GM12878 (cell line): Measurements from ENCODE around the gene CCDC88C. TPM values are rescaled to one million over a fixed set of nuclear protein-coding genes. Genes with fewer than 3 reads are reported as not detected.
A peak's percentile ranks its signal among the peaks of the same experiment; 100 is the strongest.

ENCODE experiments used
- BHLHE40 ChIP-seq, 2 experiments: fragments of 450-650 bp in 1 of 2; IDR thresholded peaks; 2 replicates each; pipeline ENCODE4 v1.6.1; 2011 to 2017; ENCODE audit warnings: low read depth in 2 of 2, borderline replicate concordance in 1 of 2, improper control_type of control experiment in 1 of 2, low read length in 1 of 2, mild to moderate bottlenecking in 1 of 2
- EED ChIP-seq: sonication (generic); IDR thresholded peaks from 2 replicates; pipeline ENCODE4 v1.6.1; 2016; ENCODE audit warnings: antibody characterized with exemption, low read depth
- GATAD2B ChIP-seq: fragments of 450-650 bp; conservative IDR thresholded peaks from 2 replicates; pipeline ENCODE4 v1.6.1; 2017; ENCODE audit warnings: low read depth, mild to moderate bottlenecking, moderate library complexity
- HDGF ChIP-seq: fragments of 450-650 bp; IDR thresholded peaks from 2 replicates; pipeline ENCODE4 v1.6.1; 2016; ENCODE audit warnings: antibody characterized with exemption
- IKZF2 ChIP-seq, 2 experiments: fragments of 450-650 bp; IDR thresholded peaks; 2 replicates each; pipeline ENCODE4 v1.6.1; 2017; ENCODE audit warnings: mild to moderate bottlenecking in 2 of 2, moderate library complexity in 2 of 2
- MXI1 ChIP-seq: fragments of 150-350 bp; IDR thresholded peaks from 2 replicates; pipeline ENCODE4 v1.6.1; 2011; ENCODE audit warnings: low read depth, mild to moderate bottlenecking, inconsistent platforms, low read length, improper control_type of control experiment
- NBN ChIP-seq: fragments of 450-650 bp; IDR thresholded peaks from 2 replicates; pipeline ENCODE4 v1.6.1; 2016
- NFYB ChIP-seq: IDR thresholded peaks from 2 replicates; pipeline ENCODE4 v1.6.1; 2011; ENCODE audit warnings: low read depth, mild to moderate bottlenecking, low read length, improper control_type of control experiment, moderate library complexity; ENCODE audit not compliant: insufficient read depth
- SPI1 ChIP-seq: IDR thresholded peaks from 2 replicates; pipeline ENCODE4 v1.6.1; 2011; ENCODE audit warnings: low read depth, mild to moderate bottlenecking, low read length, moderate library complexity, borderline replicate concordance; ENCODE audit not compliant: insufficient read depth
- TAF1 ChIP-seq: IDR thresholded peaks from 2 replicates; pipeline ENCODE4 v1.6.1; 2011; ENCODE audit warnings: mild to moderate bottlenecking, low read depth, low read length, borderline replicate concordance
- polyA plus RNA-seq, 11 experiments: library from polyadenylated mRNA; depleted of rRNA in 4 of 11; unstranded in 6 of 11; stranded (reverse) in 5 of 11; fragments of >200 nt; fragmentation: Nextera tagmentation in 4 of 11; fragmentation: Illumina TruSeq in 1 of 11; extraction: Ambion mirVana in 4 of 11; extraction: Trizol in 1 of 11; gene quantifications; 1 replicate in 1 of 11; 2 replicates in 10 of 11; pipeline versions ENCODE4 v1.2.1 to v1.2.3, GENCODE V29; 2011 to 2016; ENCODE audit warnings: inconsistent platforms in 2 of 11, missing spikeins in 2 of 11, low read depth in 1 of 11
- total RNA-seq, 4 experiments: library from RNA; depleted of rRNA in 3 of 4; stranded (reverse); fragments of >200 nt in 3 of 4; fragmentation: Illumina TruSeq in 1 of 4; extraction: Trizol in 1 of 4; gene quantifications; 2 replicates each; pipeline versions ENCODE4 v1.2.1 to v1.2.3, GENCODE V29; 2013 to 2021
- TF ChIP-seq, protein P1 (sequence below): fragments of 450-650 bp; conservative IDR thresholded peaks from 2 replicates; pipeline ENCODE4 v1.6.1; 2017; ENCODE audit warnings: mild to moderate bottlenecking, moderate library complexity
- TF ChIP-seq, protein P2 (sequence below), 3 experiments: IDR thresholded peaks in 2 of 3; conservative IDR thresholded peaks in 1 of 3; 2 replicates each; pipeline ENCODE4 v1.5.1; 2011; ENCODE audit warnings: low read depth in 3 of 3, low read length in 3 of 3, mild to moderate bottlenecking in 3 of 3, control low read depth in 2 of 3, moderate library complexity in 2 of 3, inconsistent platforms in 1 of 3, mixed read lengths in 1 of 3; ENCODE audit not compliant: control insufficient read depth in 2 of 3, insufficient read depth in 1 of 3; ENCODE audit errors: extremely low read depth in 1 of 3
- TF ChIP-seq, protein P3 (sequence below): fragments of 450-650 bp; IDR thresholded peaks from 2 replicates; pipeline ENCODE4 v1.6.1; 2016; ENCODE audit warnings: mild to moderate bottlenecking

CCDC88C gene
- total and polyA plus RNA-seq, 10 of the 15 experiments (the other 5 are each of a cell fraction or from before 2014, with no cell fraction given): 4.0 to 79.6 (median 36.6) TPM

DNA sequence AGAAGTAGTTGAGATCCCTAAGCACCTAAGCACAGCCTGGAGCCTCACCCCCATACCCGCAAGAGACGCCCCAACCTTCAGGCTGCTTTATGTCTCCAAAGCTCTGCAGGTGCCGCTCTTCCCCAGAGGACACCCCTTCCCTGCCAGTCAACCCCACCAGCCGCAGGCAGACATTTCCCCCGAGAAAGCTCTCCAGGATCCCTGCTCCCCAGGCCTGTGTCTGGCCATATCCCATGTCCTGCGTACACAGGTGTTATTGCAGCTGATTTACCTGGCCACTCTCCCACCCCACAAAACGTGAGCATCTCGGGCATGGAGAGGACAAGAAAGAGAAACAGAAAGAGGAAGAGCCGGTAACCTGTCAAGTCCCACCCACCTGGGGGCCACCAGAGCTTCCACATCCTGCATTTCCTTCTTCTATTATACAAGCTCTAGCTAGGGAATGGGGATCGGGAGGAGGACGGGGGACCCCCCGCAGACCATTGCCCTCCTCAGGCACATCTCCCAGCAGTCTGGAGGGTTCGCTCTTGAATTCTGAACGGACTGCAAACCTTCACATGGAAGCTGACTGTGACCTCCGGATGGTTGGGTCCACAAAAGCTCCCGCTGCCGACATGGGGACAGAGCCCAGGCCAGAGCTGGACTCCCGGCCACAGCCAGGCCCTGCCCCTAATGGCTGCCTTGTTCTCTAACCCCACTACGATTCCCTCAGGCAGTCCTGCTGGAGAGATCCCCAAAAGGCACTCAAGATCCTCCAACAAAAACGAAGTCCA is 17.6 kb downstream of the CCDC88C start (continued):
- TF ChIP-seq, protein P1, sequence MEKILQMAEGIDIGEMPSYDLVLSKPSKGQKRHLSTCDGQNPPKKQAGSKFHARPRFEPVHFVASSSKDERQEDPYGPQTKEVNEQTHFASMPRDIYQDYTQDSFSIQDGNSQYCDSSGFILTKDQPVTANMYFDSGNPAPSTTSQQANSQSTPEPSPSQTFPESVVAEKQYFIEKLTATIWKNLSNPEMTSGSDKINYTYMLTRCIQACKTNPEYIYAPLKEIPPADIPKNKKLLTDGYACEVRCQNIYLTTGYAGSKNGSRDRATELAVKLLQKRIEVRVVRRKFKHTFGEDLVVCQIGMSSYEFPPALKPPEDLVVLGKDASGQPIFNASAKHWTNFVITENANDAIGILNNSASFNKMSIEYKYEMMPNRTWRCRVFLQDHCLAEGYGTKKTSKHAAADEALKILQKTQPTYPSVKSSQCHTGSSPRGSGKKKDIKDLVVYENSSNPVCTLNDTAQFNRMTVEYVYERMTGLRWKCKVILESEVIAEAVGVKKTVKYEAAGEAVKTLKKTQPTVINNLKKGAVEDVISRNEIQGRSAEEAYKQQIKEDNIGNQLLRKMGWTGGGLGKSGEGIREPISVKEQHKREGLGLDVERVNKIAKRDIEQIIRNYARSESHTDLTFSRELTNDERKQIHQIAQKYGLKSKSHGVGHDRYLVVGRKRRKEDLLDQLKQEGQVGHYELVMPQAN: 0 out of 2 replicates have a peak, but pooled peaks have one; percentile 49
- peak; percentile 92 for TF ChIP-seq SPI1
- peak; percentile 29; the same call in 1 of the 2 replicates for TF ChIP-seq EED
- peak; percentile 15; the same call in 1 of the 2 replicates for TF ChIP-seq NBN
- 0 out of 2 replicates have a peak, but pooled peaks have one; percentile 25 for TF ChIP-seq HDGF
- peak; percentile 87 to 93 for TF ChIP-seq BHLHE40 (IDR thresholded peaks at IDR 0.05; ENCODE audit: borderline replicate concordance in 1 of 2, low read depth in 2 of 2, low read length in 1 of 2)
- TF ChIP-seq, protein P2, sequence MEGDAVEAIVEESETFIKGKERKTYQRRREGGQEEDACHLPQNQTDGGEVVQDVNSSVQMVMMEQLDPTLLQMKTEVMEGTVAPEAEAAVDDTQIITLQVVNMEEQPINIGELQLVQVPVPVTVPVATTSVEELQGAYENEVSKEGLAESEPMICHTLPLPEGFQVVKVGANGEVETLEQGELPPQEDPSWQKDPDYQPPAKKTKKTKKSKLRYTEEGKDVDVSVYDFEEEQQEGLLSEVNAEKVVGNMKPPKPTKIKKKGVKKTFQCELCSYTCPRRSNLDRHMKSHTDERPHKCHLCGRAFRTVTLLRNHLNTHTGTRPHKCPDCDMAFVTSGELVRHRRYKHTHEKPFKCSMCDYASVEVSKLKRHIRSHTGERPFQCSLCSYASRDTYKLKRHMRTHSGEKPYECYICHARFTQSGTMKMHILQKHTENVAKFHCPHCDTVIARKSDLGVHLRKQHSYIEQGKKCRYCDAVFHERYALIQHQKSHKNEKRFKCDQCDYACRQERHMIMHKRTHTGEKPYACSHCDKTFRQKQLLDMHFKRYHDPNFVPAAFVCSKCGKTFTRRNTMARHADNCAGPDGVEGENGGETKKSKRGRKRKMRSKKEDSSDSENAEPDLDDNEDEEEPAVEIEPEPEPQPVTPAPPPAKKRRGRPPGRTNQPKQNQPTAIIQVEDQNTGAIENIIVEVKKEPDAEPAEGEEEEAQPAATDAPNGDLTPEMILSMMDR (IDR thresholded peaks at IDR 0.05 in 2 of 3, conservative IDR thresholded peaks at IDR 0.05 in 1 of 3; ENCODE audit: control insufficient read depth in 2 of 3, extremely low read depth in 1 of 3, insufficient read depth in 1 of 3, low read depth in 3 of 3, low read length in 3 of 3): peak in 1 of 3 experiments; percentile 11; a peak in 1 of 6 replicates
- peak in 1 of 2 experiments; percentile 28; a peak in 1 of 4 replicates for TF ChIP-seq IKZF2 (IDR thresholded peaks at IDR 0.05)
- peak; percentile 73; the same call in 1 of the 2 replicates for TF ChIP-seq MXI1
- peak; percentile 44; the same call in 1 of the 2 replicates for TF ChIP-seq GATAD2B
- no peak for TF ChIP-seq TAF1
- no peak for TF ChIP-seq NFYB
- TF ChIP-seq, protein P3, sequence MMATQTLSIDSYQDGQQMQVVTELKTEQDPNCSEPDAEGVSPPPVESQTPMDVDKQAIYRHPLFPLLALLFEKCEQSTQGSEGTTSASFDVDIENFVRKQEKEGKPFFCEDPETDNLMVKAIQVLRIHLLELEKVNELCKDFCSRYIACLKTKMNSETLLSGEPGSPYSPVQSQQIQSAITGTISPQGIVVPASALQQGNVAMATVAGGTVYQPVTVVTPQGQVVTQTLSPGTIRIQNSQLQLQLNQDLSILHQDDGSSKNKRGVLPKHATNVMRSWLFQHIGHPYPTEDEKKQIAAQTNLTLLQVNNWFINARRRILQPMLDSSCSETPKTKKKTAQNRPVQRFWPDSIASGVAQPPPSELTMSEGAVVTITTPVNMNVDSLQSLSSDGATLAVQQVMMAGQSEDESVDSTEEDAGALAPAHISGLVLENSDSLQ: peak; percentile 73
